ENCODE results near the gene SFTA2. TPM values are rescaled to one million over a fixed set of nuclear protein-coding genes. Genes with fewer than 3 reads are reported as not detected.

Gene SFTA2
- total and polyA plus RNA-seq, 9 of the 15 experiments (the other 6 are each of a cell fraction or from before 2014, with no cell fraction given): not detected

- TF ChIP-seq SIX5 (IDR thresholded peaks at IDR 0.05; ENCODE audit: borderline replicate concordance in 1 of 2, insufficient read depth in 1 of 2, low read depth in 1 of 2, low read length in 2 of 2) (no peak), PHB2 (IDR thresholded peaks at IDR 0.05; ENCODE audit: low read depth) (no peak), STAT6 (CRISPR knock-in tag; IDR thresholded peaks at IDR 0.05) (no peak), RBM22 (IDR thresholded peaks at IDR 0.05; ENCODE audit: low read depth, low read length, poor library complexity, severe bottlenecking) (peak; percentile 48), TFAP4 (CRISPR knock-in tag; IDR thresholded peaks at IDR 0.05; ENCODE audit: borderline replicate concordance) (peak; percentile 73; the same call in 1 of the 2 replicates), ZNF3 (CRISPR knock-in tag; IDR thresholded peaks at IDR 0.05) (no peak), ZNF778 (CRISPR knock-in tag; IDR thresholded peaks at IDR 0.05) (no peak)
- TF ChIP-seq, protein P1, sequence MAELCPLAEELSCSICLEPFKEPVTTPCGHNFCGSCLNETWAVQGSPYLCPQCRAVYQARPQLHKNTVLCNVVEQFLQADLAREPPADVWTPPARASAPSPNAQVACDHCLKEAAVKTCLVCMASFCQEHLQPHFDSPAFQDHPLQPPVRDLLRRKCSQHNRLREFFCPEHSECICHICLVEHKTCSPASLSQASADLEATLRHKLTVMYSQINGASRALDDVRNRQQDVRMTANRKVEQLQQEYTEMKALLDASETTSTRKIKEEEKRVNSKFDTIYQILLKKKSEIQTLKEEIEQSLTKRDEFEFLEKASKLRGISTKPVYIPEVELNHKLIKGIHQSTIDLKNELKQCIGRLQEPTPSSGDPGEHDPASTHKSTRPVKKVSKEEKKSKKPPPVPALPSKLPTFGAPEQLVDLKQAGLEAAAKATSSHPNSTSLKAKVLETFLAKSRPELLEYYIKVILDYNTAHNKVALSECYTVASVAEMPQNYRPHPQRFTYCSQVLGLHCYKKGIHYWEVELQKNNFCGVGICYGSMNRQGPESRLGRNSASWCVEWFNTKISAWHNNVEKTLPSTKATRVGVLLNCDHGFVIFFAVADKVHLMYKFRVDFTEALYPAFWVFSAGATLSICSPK (IDR thresholded peaks at IDR 0.05; ENCODE audit: borderline replicate concordance): no peak
- TF ChIP-seq, protein P2, sequence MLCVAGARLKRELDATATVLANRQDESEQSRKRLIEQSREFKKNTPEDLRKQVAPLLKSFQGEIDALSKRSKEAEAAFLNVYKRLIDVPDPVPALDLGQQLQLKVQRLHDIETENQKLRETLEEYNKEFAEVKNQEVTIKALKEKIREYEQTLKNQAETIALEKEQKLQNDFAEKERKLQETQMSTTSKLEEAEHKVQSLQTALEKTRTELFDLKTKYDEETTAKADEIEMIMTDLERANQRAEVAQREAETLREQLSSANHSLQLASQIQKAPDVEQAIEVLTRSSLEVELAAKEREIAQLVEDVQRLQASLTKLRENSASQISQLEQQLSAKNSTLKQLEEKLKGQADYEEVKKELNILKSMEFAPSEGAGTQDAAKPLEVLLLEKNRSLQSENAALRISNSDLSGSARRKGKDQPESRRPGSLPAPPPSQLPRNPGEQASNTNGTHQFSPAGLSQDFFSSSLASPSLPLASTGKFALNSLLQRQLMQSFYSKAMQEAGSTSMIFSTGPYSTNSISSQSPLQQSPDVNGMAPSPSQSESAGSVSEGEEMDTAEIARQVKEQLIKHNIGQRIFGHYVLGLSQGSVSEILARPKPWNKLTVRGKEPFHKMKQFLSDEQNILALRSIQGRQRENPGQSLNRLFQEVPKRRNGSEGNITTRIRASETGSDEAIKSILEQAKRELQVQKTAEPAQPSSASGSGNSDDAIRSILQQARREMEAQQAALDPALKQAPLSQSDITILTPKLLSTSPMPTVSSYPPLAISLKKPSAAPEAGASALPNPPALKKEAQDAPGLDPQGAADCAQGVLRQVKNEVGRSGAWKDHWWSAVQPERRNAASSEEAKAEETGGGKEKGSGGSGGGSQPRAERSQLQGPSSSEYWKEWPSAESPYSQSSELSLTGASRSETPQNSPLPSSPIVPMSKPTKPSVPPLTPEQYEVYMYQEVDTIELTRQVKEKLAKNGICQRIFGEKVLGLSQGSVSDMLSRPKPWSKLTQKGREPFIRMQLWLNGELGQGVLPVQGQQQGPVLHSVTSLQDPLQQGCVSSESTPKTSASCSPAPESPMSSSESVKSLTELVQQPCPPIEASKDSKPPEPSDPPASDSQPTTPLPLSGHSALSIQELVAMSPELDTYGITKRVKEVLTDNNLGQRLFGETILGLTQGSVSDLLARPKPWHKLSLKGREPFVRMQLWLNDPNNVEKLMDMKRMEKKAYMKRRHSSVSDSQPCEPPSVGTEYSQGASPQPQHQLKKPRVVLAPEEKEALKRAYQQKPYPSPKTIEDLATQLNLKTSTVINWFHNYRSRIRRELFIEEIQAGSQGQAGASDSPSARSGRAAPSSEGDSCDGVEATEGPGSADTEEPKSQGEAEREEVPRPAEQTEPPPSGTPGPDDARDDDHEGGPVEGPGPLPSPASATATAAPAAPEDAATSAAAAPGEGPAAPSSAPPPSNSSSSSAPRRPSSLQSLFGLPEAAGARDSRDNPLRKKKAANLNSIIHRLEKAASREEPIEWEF (CRISPR knock-in tag; IDR thresholded peaks at IDR 0.05): no peak
- TF ChIP-seq, protein P3, sequence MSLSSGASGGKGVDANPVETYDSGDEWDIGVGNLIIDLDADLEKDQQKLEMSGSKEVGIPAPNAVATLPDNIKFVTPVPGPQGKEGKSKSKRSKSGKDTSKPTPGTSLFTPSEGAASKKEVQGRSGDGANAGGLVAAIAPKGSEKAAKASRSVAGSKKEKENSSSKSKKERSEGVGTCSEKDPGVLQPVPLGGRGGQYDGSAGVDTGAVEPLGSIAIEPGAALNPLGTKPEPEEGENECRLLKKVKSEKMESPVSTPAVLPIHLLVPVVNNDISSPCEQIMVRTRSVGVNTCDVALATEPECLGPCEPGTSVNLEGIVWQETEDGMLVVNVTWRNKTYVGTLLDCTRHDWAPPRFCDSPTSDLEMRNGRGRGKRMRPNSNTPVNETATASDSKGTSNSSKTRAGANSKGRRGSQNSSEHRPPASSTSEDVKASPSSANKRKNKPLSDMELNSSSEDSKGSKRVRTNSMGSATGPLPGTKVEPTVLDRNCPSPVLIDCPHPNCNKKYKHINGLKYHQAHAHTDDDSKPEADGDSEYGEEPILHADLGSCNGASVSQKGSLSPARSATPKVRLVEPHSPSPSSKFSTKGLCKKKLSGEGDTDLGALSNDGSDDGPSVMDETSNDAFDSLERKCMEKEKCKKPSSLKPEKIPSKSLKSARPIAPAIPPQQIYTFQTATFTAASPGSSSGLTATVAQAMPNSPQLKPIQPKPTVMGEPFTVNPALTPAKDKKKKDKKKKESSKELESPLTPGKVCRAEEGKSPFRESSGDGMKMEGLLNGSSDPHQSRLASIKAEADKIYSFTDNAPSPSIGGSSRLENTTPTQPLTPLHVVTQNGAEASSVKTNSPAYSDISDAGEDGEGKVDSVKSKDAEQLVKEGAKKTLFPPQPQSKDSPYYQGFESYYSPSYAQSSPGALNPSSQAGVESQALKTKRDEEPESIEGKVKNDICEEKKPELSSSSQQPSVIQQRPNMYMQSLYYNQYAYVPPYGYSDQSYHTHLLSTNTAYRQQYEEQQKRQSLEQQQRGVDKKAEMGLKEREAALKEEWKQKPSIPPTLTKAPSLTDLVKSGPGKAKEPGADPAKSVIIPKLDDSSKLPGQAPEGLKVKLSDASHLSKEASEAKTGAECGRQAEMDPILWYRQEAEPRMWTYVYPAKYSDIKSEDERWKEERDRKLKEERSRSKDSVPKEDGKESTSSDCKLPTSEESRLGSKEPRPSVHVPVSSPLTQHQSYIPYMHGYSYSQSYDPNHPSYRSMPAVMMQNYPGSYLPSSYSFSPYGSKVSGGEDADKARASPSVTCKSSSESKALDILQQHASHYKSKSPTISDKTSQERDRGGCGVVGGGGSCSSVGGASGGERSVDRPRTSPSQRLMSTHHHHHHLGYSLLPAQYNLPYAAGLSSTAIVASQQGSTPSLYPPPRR (CRISPR knock-in tag; IDR thresholded peaks at IDR 0.05; ENCODE audit: borderline replicate concordance): no peak
Observed at GRCh38 chr6:30955367-30956042, 23.5 kb upstream of the SFTA2 start (continued).

Measured in K562 (cell line).